HL-60 (cell line): ENCODE results near the gene BLM.

Source experiments
- POLR2AphosphoS5 ChIP-seq: IDR thresholded peaks from 2 replicates; pipeline ENCODE4 v1.6.1; 2012; ENCODE audit warnings: low read depth
- REST ChIP-seq: IDR thresholded peaks from 2 replicates; pipeline ENCODE4 v1.6.1; 2012; ENCODE audit warnings: low read depth; ENCODE audit not compliant: insufficient replicate concordance
- TF ChIP-seq, protein P1 (sequence below): IDR thresholded peaks from one replicate; pipeline ENCODE4 v1.5.1; 2011; ENCODE audit warnings: low read length, control low read depth, inconsistent platforms; ENCODE audit not compliant: insufficient read depth

- TF ChIP-seq REST, result no peak
- TF ChIP-seq, protein P1, sequence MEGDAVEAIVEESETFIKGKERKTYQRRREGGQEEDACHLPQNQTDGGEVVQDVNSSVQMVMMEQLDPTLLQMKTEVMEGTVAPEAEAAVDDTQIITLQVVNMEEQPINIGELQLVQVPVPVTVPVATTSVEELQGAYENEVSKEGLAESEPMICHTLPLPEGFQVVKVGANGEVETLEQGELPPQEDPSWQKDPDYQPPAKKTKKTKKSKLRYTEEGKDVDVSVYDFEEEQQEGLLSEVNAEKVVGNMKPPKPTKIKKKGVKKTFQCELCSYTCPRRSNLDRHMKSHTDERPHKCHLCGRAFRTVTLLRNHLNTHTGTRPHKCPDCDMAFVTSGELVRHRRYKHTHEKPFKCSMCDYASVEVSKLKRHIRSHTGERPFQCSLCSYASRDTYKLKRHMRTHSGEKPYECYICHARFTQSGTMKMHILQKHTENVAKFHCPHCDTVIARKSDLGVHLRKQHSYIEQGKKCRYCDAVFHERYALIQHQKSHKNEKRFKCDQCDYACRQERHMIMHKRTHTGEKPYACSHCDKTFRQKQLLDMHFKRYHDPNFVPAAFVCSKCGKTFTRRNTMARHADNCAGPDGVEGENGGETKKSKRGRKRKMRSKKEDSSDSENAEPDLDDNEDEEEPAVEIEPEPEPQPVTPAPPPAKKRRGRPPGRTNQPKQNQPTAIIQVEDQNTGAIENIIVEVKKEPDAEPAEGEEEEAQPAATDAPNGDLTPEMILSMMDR, result no peak
- TF ChIP-seq POLR2AphosphoS5, result no peak
Measured at GRCh38 chr15:90729261-90729660, 12.1 kb downstream of the BLM start.
